Astrocyte of the cerebellum (primary cell): ENCODE results near the gene SYT6.
"Not testable (repeated sequence)": the region's sequence is repeated elsewhere in the genome, so short reads cannot be mapped to it uniquely, and the experiment has no call there.

Source experiments
- DNase-seq: peaks from one replicate; pipeline ENCODE4 v3.0.0-alpha.2; 2011; ENCODE audit warnings: low read depth
- H3K4me3 ChIP-seq: 2 replicates; pipeline ENCODE4 v1.5.1; 2011; ENCODE audit warnings: mild to moderate bottlenecking, low read depth, low read length, moderate library complexity
- CTCF ChIP-seq: IDR thresholded peaks from 2 replicates; pipeline ENCODE4 v1.5.1; 2012; ENCODE audit warnings: low read length, low read depth, moderate library complexity, mild to moderate bottlenecking; ENCODE audit errors: missing control alignments
- in situ Hi-C: cut with HindIII; loops from 2 replicates; pipeline ENCODE4 v1.10.0; 2017; ENCODE audit warnings: low sequenced_read_pairs

The SYT6 gene

DNA sequence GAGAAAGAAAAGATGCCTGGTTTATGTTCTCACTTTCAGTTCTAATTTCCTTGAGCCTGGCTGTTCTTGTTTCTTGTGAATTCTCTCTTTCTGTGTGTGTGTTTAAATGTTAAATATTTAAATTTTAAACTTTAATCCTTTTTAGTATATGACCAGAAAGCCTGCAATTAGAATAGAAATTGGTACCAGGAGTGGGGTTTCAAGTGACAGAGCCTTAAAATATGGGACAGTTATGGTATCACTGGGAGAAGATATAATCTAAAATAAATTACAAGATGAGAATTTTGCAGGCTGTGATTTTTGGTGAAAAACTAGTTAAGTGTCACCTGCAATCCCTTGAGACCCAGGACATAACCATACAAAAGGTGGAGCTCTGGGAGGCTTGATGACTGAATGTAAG is 81.4 kb downstream of the SYT6 start:
- in situ Hi-C loops = no loop called here
- no peak for DNase-seq
- no peak for TF ChIP-seq CTCF
- no peak overlapping the region for H3K4me3 ChIP-seq

DNA sequence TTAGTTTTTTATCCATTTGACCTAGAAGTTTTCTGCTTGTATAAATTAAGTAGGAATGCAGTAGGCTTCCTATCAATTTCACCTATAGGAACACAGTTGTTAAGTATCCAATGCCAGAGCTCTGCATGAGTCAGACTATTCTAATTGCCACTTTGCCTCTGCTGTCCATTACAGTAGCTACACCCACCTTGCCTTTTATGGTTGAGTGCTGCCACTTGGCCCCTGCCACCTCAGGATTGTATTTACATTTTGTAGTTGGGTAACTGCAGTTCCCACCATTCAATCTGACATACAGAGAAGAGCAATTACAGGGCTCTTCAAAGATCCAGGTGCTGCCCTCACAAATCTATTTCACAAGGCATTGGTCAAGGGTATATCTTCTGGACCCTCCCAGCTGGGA is 83.9 kb downstream of the SYT6 start:
- DNase-seq, in situ Hi-C loops, H3K4me3 ChIP-seq: not testable (repeated sequence)

DNA sequence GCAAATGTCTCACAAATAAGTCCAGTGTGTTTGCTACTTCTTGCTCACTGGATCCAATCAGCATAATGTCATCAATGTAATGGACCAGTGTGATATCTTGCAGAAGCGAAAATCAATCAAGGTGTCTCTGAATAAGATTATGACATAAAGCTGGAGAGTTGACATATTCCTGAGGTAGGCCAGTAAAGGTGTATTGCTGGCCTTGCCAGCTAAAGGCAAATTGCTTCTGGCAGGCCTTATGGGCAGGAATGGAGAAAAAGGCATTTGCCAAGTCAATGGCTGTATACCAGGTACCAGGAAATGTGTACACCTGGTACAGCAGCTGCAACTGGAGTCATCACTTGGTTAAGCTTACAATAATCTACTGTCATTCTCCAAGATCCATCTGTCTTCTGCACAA is 85.0 kb downstream of the SYT6 start:
- in situ Hi-C loops, DNase-seq, H3K4me3 ChIP-seq: not testable (repeated sequence)

GRCh38 chr1:114065671-114066070 is 88.0 kb downstream of the SYT6 start:
- in situ Hi-C loops, H3K4me3 ChIP-seq, DNase-seq: not testable (repeated sequence)

DNA sequence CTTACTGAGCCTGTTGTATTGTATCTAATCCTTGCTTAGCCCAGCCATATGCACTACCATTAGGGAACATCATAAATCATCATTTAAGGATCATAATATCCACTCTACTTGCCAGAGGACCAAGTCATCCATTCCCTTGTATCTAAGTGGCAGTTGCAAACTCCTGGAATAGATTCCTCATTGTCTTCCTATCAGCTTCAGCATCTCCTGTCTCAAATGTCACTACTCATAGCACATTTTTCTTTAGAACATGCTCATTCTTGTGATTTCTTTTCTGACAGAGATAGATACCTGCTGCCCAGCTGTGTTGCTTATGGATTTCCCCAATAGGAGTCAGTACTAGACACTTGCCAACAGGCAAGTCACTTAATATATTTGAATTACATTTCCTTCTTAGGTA is 90.1 kb downstream of the SYT6 start:
- in situ Hi-C loops = no loop called here
- no peak for TF ChIP-seq CTCF
- DNase-seq = no peak
- H3K4me3 ChIP-seq = no peak overlapping the region

GRCh38 chr1:114062477-114063099 is 91.1 kb downstream of the SYT6 start:
- in situ Hi-C loops = no loop called here
- no peak for DNase-seq
- H3K4me3 ChIP-seq = no peak overlapping the region
- no peak for TF ChIP-seq CTCF

DNA sequence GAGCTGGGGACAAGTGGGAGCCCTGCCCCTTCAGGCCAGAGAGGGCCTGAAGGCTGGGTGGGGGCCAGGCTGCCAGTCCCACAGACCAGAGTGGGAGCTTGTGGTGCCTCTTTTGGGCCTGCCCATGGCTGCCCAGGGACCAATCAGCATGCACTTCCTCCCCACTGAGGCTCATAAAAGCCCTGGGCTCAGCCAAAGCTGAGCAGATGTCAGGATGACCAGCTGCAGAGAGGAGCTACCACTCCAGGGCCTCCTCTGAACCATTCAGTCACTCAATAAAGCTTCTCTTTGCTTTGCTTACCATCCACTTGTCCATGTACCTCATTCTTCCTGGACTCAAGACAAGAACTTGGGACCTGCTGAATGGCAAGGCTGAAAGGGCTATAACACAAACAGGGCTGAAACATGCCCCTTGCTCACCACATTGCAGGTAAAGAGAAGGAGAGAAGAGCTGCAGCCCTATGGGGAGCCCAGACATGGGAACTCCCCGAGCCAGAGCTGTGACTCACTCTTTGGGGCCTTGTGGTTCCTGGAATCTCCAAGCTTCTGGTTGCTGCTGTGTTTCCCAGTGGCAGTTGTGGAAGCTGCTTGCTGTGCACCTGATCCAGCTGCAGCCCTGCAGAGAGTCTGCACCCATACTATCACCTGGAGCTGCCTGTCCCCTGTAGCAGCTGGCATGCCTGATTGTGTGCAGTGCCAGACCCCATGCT is 92.4 kb downstream of the SYT6 start:
- TF ChIP-seq CTCF = no peak
- no peak for DNase-seq
- in situ Hi-C loops = no loop called here
- no peak overlapping the region for H3K4me3 ChIP-seq

- DNase-seq, H3K4me3 ChIP-seq, in situ Hi-C loops: not testable (repeated sequence)
Measured at GRCh38 chr1:114058236-114058635, 95.4 kb downstream of the SYT6 start.

DNA sequence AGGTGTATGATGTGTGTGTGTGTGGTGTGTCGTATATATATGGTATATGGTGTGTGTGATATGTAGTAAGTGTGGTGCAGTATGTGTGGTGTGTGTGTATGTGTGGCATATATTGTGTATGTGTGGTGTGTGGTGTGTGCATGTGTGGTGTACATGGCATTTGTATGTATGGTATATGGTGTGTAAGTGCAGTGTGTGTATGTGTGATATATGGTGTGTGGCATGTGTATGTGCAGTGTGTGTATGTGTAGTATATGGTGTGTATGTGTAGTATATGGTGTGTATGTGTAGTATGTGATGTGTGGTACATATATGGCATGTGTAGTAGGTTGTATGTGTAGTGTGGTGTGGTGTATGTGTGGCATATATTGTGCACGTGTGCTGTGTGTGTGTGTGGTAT is 99.5 kb downstream of the SYT6 start:
- no peak overlapping the region for H3K4me3 ChIP-seq
- no peak for DNase-seq
- no peak for TF ChIP-seq CTCF
- in situ Hi-C loops = no loop called here
